K562 (cell line): ENCODE data around the gene NRN1L. TPM values are rescaled to one million over a fixed set of nuclear protein-coding genes. Genes with fewer than 3 reads are reported as not detected.

Experiments
- BACH1 ChIP-seq: fragments of 200-800 bp; sonication (Bioruptor generic); IDR thresholded peaks from 2 replicates; pipeline ENCODE4 v1.6.1; 2016; ENCODE audit warnings: missing genetic modification characterization, missing compliant biosample characterization
- BCL6 ChIP-seq: fragments of 250-450 bp; sonication (Bioruptor Pico); IDR thresholded peaks from 2 replicates; pipeline ENCODE4 v1.4.0; 2020
- E2F4 ChIP-seq: sonication (generic); formaldehyde crosslinking; IDR thresholded peaks from 2 replicates; pipeline ENCODE4 v1.8.0; 2022; ENCODE audit warnings: mild to moderate bottlenecking, low read depth, missing genetic modification reagents
- ELF1 ChIP-seq: fragments of 200-800 bp; sonication (Bioruptor generic); IDR thresholded peaks from 2 replicates; pipeline ENCODE4 v1.6.1; 2016; ENCODE audit warnings: missing genetic modification characterization, missing compliant biosample characterization
- ELF2 ChIP-seq: fragments of 250-450 bp; sonication (Bioruptor Pico); IDR thresholded peaks from 2 replicates; pipeline ENCODE4 v1.5.0; 2021; ENCODE audit warnings: mild to moderate bottlenecking
- FOXA1 ChIP-seq: fragments of 450-650 bp; IDR thresholded peaks from 2 replicates; pipeline ENCODE4 v1.6.1; 2016; ENCODE audit warnings: mild to moderate bottlenecking, borderline replicate concordance
- FUS ChIP-seq: fragments of 200-400 bp; formaldehyde crosslinking; optimal IDR thresholded peaks from 2 replicates; pipeline ENCODE3; 2017; ENCODE audit warnings: low read depth, low read length
- HDAC6 ChIP-seq: IDR thresholded peaks from 2 replicates; pipeline ENCODE4 v1.6.1; 2012; ENCODE audit warnings: low read depth, mild to moderate bottlenecking, control low read depth, inconsistent platforms, low read length, moderate library complexity
- HSF4 ChIP-seq: fragments of 250-450 bp; sonication (Bioruptor Pico); IDR thresholded peaks from 2 replicates; pipeline ENCODE4 v2.1.2; 2022; ENCODE audit warnings: mild to moderate bottlenecking, moderate library complexity, borderline replicate concordance
- ILF3 ChIP-seq: fragments of 450-650 bp; IDR thresholded peaks from 2 replicates; pipeline ENCODE4 v1.6.1; 2018; ENCODE audit warnings: antibody characterized with exemption, mild to moderate bottlenecking, moderate library complexity, borderline replicate concordance
- LCOR ChIP-seq: sonication (generic); formaldehyde crosslinking; IDR thresholded peaks from 2 replicates; pipeline ENCODE4 v1.8.0; 2022; ENCODE audit warnings: mild to moderate bottlenecking, missing genetic modification reagents
- MAZ ChIP-seq, 2 experiments: fragments of 450-650 bp in 1 of 2; sonication (generic) in 1 of 2; formaldehyde crosslinking; IDR thresholded peaks in 1 of 2; conservative IDR thresholded peaks in 1 of 2; 2 replicates each; pipeline versions ENCODE4 v1.4.0 to v1.5.0; 2020; ENCODE audit warnings: mild to moderate bottlenecking in 1 of 2, missing genetic modification reagents in 1 of 2
- MTF1 ChIP-seq: fragments of 250-450 bp; sonication (Bioruptor Pico); IDR thresholded peaks from 2 replicates; pipeline ENCODE4 v1.9.0; 2021; ENCODE audit warnings: moderate library complexity, mild to moderate bottlenecking, inconsistent platforms, borderline replicate concordance
- PPARD ChIP-seq: fragments of 250-450 bp; sonication (Bioruptor Pico); IDR thresholded peaks from 2 replicates; pipeline ENCODE4 v1.8.0; 2022; ENCODE audit warnings: inconsistent platforms, mild to moderate bottlenecking, moderate library complexity
- RERE ChIP-seq: sonication (generic); formaldehyde crosslinking; IDR thresholded peaks from 2 replicates; pipeline ENCODE4 v1.8.0; 2023; ENCODE audit warnings: missing genetic modification reagents, mild to moderate bottlenecking, borderline replicate concordance
- TAF7 ChIP-seq: fragments of 450-650 bp; IDR thresholded peaks from 2 replicates; pipeline ENCODE4 v1.6.1; 2016; ENCODE audit warnings: missing genetic modification characterization, missing compliant biosample characterization
- TARDBP ChIP-seq: fragments of 450-650 bp; IDR thresholded peaks from 2 replicates; pipeline ENCODE4 v1.6.1; 2016
- TSC22D4 ChIP-seq: fragments of 450-650 bp; IDR thresholded peaks from 2 replicates; pipeline ENCODE4 v1.6.1; 2016; ENCODE audit warnings: missing genetic modification characterization, missing biosample characterization, control low read depth
- VEZF1 ChIP-seq: fragments of 200-800 bp; sonication (Bioruptor generic); IDR thresholded peaks from 2 replicates; pipeline ENCODE4 v1.6.1; 2017; ENCODE audit warnings: missing genetic modification characterization, missing compliant biosample characterization
- ZNF408 ChIP-seq: fragments of 250-450 bp; sonication (Bioruptor Pico); IDR thresholded peaks from 2 replicates; pipeline ENCODE4 v1.4.0; 2020; ENCODE audit warnings: low read depth, mild to moderate bottlenecking, moderate library complexity
- polyA plus RNA-seq, 8 experiments: library from polyadenylated mRNA; depleted of rRNA in 4 of 8; stranded (reverse) in 5 of 8; unstranded in 3 of 8; fragments of >200 nt; fragmentation: Nextera tagmentation in 2 of 8; fragmentation: Illumina TruSeq in 1 of 8; extraction: Ambion mirVana in 2 of 8; extraction: Trizol in 1 of 8; gene quantifications; 2 replicates each; pipeline versions ENCODE4 v1.2.1 to v1.2.3, GENCODE V29; 2011 to 2014; ENCODE audit warnings: inconsistent platforms in 1 of 8, missing spikeins in 1 of 8
- total RNA-seq, 7 experiments: library from RNA; depleted of rRNA in 6 of 7; stranded (reverse); fragments of >200 nt in 6 of 7; fragmentation: Illumina TruSeq in 2 of 7; extraction: Trizol in 2 of 7; gene quantifications; 2 replicates each; pipeline versions ENCODE4 v1.2.1 to v1.2.3, GENCODE V29; 2011 to 2021; ENCODE audit warnings: low replicate concordance in 1 of 7

Gene NRN1L
- total and polyA plus RNA-seq, 9 of the 15 experiments (the other 6 are each of a cell fraction or from before 2014, with no cell fraction given): 0.22 to 0.86 (median 0.61) TPM; not detected in 5

GRCh38 chr16:67847064-67847861, 37.4 kb upstream of the NRN1L start, which contains the start of gene CENPT (continued):
- TF ChIP-seq ILF3 (no peak), BCL6 (CRISPR knock-in tag) (no peak), MAZ (CRISPR knock-in tag; conservative IDR thresholded peaks at IDR 0.05 in 1 of 2, IDR thresholded peaks at IDR 0.05 in 1 of 2) (no peak), FOXA1 (no peak), TSC22D4 (no peak), ELF1 (tag) (no peak), TAF7 (tag) (no peak), TARDBP (no peak), ELF2 (CRISPR knock-in tag) (no peak), FUS (peak; percentile 16), MTF1 (no peak), BACH1 (tag) (no peak), PPARD (CRISPR knock-in tag) (no peak), ZNF408 (CRISPR knock-in tag) (no peak), VEZF1 (CRISPR knock-in tag) (peak; percentile 91; the same call in 1 of the 2 replicates), LCOR (no peak), HSF4 (CRISPR knock-in tag) (no peak), HDAC6 (no peak), E2F4 (CRISPR knock-in tag) (0 out of 2 replicates have a peak, but pooled peaks have one; percentile 39), RERE (no peak)
